ENCODE results near the gene CCDC85C. TPM values are rescaled to one million over a fixed set of nuclear protein-coding genes. Genes with fewer than 3 reads are reported as not detected.

The CCDC85C gene
- 4.0 to 7.0 TPM (median 6.5 TPM) in 3 replicates for total RNA-seq
- long read RNA-seq, full-length matches to known transcripts, result 1 of 6 reads
- long read RNA-seq, partial matches to known transcripts, result 0 of 6 reads
- long read RNA-seq, other reads (novel, unspliced or antisense), result 5 of 6 reads

GRCh38 chr14:99603471-99604277 is at the start of gene CCDC85C:
CCDC85C (minus strand) TSS chr14:99604207; CDS start chr14:99603959, 248 bp downstream.
- H3K36me3 Mint-ChIP-seq (ENCODE audit: low read depth), result no peaks in the 10 kb centered on the region
- no peak for DNase-seq (ENCODE audit: low spot score)
- H3K27ac Mint-ChIP-seq (ENCODE audit: unreplicated experiment), result peak within 1 kb of the TSS; percentile 79
- H3K27me3 Mint-ChIP-seq (ENCODE audit: low read depth), result no peaks in the 10 kb centered on the region
- TF ChIP-seq CTCF (IDR thresholded peaks at IDR 0.05), result peak; percentile 16
- peak within 1 kb of the TSS; percentile 77 for H3K4me3 Mint-ChIP-seq (ENCODE audit: unreplicated experiment)
- H3K4me1 Mint-ChIP-seq (ENCODE audit: low read depth), result peaks cover 24% of the 10 kb centered on the region
- H3K9me3 Mint-ChIP-seq (ENCODE audit: low read depth), result no peaks in the 10 kb centered on the region

- TF ChIP-seq CTCF (IDR thresholded peaks at IDR 0.05), result no peak
- Mint-ChIP-seq H3K4me1 (ENCODE audit: low read depth) (no peaks in the 10 kb centered on the region), H3K36me3 (ENCODE audit: low read depth) (no peaks in the 10 kb centered on the region), H3K4me3 (ENCODE audit: unreplicated experiment) (no peak overlapping the region), H3K27ac (ENCODE audit: unreplicated experiment) (no peak overlapping the region), H3K9me3 (ENCODE audit: low read depth) (no peaks in the 10 kb centered on the region), H3K27me3 (ENCODE audit: low read depth) (no peaks in the 10 kb centered on the region)
- no peak for DNase-seq (ENCODE audit: low spot score)
Measured at GRCh38 chr14:99651953-99652746, 48.1 kb upstream of the CCDC85C start.

- TF ChIP-seq CTCF (IDR thresholded peaks at IDR 0.05), result no peak
- H3K9me3 Mint-ChIP-seq (ENCODE audit: low read depth), result no peaks in the 10 kb centered on the region
- H3K27me3 Mint-ChIP-seq (ENCODE audit: low read depth), result no peaks in the 10 kb centered on the region
- no peak for DNase-seq (ENCODE audit: low spot score)
- no peak overlapping the region for H3K27ac Mint-ChIP-seq (ENCODE audit: unreplicated experiment)
- H3K36me3 Mint-ChIP-seq (ENCODE audit: low read depth), result no peaks in the 10 kb centered on the region
- no peak overlapping the region for H3K4me3 Mint-ChIP-seq (ENCODE audit: unreplicated experiment)
- peaks cover 7% of the 10 kb centered on the region for H3K4me1 Mint-ChIP-seq (ENCODE audit: low read depth)
Measured at GRCh38 chr14:99650189-99650588, 46.2 kb upstream of the CCDC85C start.

- no peak for TF ChIP-seq CTCF (IDR thresholded peaks at IDR 0.05)
- peaks cover 7% of the 10 kb centered on the region for H3K4me1 Mint-ChIP-seq (ENCODE audit: low read depth)
- H3K36me3 Mint-ChIP-seq (ENCODE audit: low read depth), result no peaks in the 10 kb centered on the region
- no peaks in the 10 kb centered on the region for H3K9me3 Mint-ChIP-seq (ENCODE audit: low read depth)
- DNase-seq (ENCODE audit: low spot score), result no peak
- H3K4me3 Mint-ChIP-seq (ENCODE audit: unreplicated experiment), result no peak overlapping the region
- no peak overlapping the region for H3K27ac Mint-ChIP-seq (ENCODE audit: unreplicated experiment)
- no peaks in the 10 kb centered on the region for H3K27me3 Mint-ChIP-seq (ENCODE audit: low read depth)
Measured at GRCh38 chr14:99649643-99650042, 45.6 kb upstream of the CCDC85C start.

GRCh38 chr14:99649219-99649618 is 45.2 kb upstream of the CCDC85C start:
- Mint-ChIP-seq H3K4me3 (ENCODE audit: unreplicated experiment) (no peak overlapping the region), H3K27ac (ENCODE audit: unreplicated experiment) (no peak overlapping the region), H3K27me3 (ENCODE audit: low read depth) (no peaks in the 10 kb centered on the region), H3K36me3 (ENCODE audit: low read depth) (no peaks in the 10 kb centered on the region), H3K9me3 (ENCODE audit: low read depth) (no peaks in the 10 kb centered on the region), H3K4me1 (ENCODE audit: low read depth) (peaks cover 7% of the 10 kb centered on the region)
- DNase-seq (ENCODE audit: low spot score), result no peak
- no peak for TF ChIP-seq CTCF (IDR thresholded peaks at IDR 0.05)

All from chondrocyte (in vitro differentiated cells).